D721Med (cell line): ENCODE data around the gene SH2D3A.

ENCODE experiments used
- DNase-seq: peaks from one replicate; pipeline ENCODE4 v3.0.0; 2011; ENCODE audit warnings: low spot score; ENCODE audit not compliant: insufficient read length
- FAIRE-seq: peaks from 2 replicates; lab custom pipeline; 2011; peaks lifted over from hg19 to GRCh38; lab: Jason Lieb, UNC
- TF ChIP-seq, protein P1 (sequence below): IDR thresholded peaks from 2 replicates; pipeline ENCODE4 v1.5.1; 2012; ENCODE audit warnings: mild to moderate bottlenecking, control low read depth; ENCODE audit not compliant: insufficient read depth; ENCODE audit errors: missing control alignments

Gene SH2D3A

DNA sequence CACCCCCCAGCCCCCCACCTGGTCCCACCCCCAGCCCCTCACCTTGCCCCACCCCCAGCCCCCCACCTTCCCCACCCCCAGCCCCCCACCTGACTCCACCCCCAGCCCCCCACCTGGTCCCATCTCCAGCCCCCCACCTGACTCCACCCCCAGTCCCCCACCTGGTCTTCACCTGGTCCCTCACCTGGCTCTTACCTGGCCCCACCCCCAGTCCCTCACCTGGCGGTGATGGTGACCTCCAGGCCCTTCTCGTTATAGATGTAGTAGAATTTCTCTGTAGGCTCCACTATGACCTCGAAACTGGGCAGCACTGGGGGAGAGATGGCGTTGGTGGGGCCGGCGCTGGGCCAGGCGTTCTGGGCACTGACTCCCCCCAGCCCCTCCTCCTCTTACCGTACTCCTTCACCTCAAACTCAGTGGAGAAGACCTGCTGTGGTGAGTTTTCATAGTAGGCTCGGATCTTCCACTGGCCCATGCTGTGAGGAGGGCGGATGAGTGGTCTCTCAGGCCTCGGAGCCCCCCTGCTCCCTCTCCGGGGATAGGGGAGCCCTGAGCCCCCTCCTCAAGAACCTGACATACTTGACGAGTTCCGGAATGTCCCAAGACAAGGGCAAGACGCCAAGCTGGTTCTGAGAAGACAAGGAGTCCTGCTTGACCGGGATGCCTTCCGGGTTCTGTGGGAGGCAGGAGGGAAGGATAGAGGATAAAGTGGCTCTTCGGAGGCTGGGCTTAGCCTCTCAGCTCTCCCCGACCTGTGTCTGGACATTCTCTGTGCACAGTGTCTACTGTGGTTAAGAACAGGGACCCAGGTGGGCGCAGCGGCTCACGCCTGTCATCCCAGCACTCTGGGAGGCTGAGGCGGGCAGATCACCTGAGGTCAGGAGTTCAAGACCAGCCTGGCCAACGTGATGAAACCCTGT is 53.2 kb downstream of the SH2D3A start:
- FAIRE-seq (no peak), DNase-seq (no peak)

DNA sequence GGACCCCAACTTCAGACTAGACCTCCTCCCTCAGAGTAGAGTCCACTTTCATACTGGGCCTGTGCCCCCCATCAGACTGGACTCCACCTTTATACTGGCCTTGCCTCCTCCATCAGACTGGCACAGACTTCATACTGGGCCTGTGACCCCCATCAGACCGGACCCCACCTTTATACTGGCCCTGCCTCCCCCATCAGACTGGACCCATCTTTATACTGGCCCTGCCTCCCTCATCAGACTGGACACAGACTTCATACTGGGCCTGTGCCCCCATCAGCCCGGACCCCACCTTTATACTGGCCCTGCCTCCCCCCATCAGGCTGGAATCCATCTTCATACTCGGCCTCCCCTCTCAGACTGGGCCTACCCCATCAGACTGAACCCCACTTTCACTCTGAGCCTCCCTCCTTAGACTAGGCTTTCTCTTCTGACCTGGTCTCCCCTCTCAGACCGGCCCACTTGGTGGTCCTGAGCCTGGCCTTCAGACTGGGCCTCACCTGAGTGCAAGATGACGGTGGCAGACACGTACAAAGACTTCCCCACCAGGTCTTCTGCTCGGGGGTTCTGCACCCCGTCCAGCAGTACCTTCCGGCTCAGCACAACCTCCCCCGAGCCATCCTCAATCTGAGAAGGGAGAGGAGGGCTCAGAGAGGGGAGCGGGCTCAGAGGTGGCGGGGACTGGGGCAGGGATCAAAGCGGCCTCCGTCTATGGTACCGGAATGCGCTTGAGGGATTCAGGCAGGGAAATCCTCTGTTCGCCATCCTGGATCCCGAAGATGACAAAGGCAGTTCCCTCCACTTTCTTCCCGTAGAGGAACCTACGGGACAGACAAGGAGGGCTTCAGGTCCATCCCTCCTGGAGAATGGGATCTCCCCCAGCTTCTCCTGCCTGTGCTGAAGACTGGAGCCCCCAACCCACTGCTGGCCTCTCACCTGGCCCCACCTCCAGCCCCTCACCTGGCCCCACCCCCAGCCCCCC is 54.3 kb downstream of the SH2D3A start:
- TF ChIP-seq, protein P1, sequence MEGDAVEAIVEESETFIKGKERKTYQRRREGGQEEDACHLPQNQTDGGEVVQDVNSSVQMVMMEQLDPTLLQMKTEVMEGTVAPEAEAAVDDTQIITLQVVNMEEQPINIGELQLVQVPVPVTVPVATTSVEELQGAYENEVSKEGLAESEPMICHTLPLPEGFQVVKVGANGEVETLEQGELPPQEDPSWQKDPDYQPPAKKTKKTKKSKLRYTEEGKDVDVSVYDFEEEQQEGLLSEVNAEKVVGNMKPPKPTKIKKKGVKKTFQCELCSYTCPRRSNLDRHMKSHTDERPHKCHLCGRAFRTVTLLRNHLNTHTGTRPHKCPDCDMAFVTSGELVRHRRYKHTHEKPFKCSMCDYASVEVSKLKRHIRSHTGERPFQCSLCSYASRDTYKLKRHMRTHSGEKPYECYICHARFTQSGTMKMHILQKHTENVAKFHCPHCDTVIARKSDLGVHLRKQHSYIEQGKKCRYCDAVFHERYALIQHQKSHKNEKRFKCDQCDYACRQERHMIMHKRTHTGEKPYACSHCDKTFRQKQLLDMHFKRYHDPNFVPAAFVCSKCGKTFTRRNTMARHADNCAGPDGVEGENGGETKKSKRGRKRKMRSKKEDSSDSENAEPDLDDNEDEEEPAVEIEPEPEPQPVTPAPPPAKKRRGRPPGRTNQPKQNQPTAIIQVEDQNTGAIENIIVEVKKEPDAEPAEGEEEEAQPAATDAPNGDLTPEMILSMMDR, result no peak
- FAIRE-seq (no peak), DNase-seq (no peak)

More for the DNA sequence above, 53.2 kb downstream of the SH2D3A start:
- TF ChIP-seq, protein P1, result no peak

DNA sequence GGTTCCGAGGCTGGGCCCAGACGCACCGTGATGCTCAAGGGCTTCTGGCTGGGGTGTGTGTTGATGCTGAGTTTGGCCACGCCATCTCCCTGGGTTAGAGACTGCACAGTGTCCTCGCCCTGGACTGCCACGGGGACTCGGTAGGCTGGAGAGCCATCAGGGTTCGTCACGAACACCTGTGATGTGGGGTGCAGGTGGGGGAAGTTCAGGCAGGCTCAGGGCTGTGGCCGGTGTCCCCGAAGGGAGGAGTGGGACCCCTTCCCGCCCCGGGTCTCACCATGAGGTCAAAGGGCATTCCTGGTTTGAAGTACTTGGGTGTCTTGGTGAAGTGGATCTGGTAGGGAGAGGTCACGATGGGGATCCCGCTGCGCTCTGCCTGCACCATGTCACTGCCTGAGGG is 55.0 kb downstream of the SH2D3A start:
- TF ChIP-seq, protein P1, result no peak
- DNase-seq (no peak), FAIRE-seq (no peak)

DNA sequence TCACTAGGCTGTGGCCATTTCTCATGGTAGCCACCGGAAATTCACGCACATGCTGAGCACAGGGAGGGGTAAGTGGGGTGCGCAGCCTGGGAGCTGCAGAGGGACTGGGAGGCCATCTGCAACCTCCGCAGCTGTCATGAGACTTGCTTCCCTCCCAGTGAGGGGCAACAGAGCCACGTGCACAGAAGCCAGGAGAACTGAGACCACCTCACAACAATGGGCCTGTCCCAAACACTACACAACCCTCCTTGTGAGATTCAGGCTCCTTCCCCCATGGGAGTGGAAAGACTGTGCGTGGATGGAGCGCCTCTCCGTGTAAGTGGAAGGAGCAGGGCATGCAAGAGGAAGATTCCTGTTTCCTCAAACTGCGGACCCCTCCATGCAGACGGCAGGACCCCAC is 55.6 kb downstream of the SH2D3A start:
- no peak for FAIRE-seq
- no peak for DNase-seq
- TF ChIP-seq, protein P1, result no peak

DNA sequence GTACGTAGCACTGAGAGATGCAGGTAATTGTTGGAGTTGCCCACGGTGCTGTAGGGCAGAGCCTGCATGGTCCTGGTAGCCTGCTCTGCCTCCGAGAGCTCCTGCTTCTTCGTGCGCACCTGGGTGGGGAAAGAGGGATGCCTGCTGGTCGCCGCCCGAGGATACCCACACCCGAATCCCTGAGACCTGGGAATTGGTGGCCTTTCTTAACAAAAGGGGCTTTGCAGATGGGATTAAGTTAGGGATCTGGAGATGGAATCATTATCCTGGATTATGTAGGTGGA is 56.2 kb downstream of the SH2D3A start:
- TF ChIP-seq, protein P1, result no peak
- FAIRE-seq, result no peak

DNA sequence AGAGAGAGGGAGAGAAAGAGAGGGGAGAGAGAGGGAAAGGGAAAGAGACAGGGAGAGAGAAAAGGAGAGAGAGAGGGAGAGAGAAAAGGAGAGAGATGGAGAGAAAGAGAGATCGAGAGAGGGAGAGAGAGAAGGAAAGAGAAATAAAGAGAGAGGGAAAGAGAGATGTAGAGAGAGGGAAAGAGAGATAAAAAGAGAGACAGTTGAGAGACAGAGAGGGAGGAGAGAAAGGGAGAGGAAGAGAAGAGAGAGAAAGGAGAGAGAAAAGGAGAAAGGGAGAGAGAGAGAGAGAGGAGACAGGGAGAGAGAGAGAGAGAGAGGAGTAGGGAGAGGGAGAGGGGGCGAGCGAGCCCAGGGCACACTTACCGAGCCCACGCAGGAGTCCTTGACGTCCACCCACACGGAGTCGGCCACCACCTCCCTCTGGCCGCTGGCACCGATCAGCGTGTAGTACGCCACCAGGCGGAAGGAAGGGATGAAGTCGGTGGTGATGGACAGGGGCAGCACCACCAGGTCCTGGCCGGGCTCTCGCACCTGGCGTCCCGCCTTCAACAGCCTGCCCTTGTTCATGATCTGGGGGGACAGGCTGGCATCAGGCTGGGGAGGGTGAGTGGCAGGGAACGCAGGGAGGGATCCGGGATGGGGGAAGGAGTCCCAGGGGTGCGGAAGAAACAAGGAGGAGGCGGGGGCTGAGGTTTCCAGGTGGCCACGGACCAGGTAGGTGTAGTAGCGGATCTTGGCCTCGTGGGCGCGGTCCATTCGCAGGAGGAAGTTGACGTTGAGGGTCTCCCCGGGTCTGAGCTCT is 56.8 kb downstream of the SH2D3A start:
- DNase-seq (no peak), FAIRE-seq (no peak)
- TF ChIP-seq, protein P1, result peak; percentile 29

More for the DNA sequence above, 56.2 kb downstream of the SH2D3A start:
- DNase-seq, result no peak
